Germinal center (tissue), 1 donor: ENCODE data around the gene YWHAB.
A peak's percentile ranks its signal among the peaks of the same experiment; 100 is the strongest.
"Not testable (repeated sequence)": the region's sequence is repeated elsewhere in the genome, so short reads cannot be mapped to it uniquely, and the experiment has no call there.

Experiments
- DNase-seq: peaks from one replicate; pipeline ENCODE4 v3.0.0; 2012; ENCODE audit warnings: mixed read lengths, low spot score

Gene YWHAB

GRCh38 chr20:44869471-44869870 lies 16.0 kb upstream of the YWHAB start:
- no peak for DNase-seq

GRCh38 chr20:44882360-44882759 lies 3.1 kb upstream of the YWHAB start:
- not testable (repeated sequence) for DNase-seq

- no peak for DNase-seq
Observed at GRCh38 chr20:44883214-44883902, 2.1 kb upstream of the YWHAB start.

- DNase-seq, result no peak
Observed at GRCh38 chr20:44884907-44885391, 556 bp upstream of the YWHAB start.

- DNase-seq, result no peak
Observed at GRCh38 chr20:44886266-44886651, 754 bp downstream of the YWHAB start.

- DNase-seq, result no peak
Observed at GRCh38 chr20:44886828-44887227, 1.3 kb downstream of the YWHAB start.

- DNase-seq, result no peak
Observed at GRCh38 chr20:44887466-44887865, 2.0 kb downstream of the YWHAB start.

- no peak for DNase-seq
Observed at GRCh38 chr20:44888226-44889103, 3.0 kb downstream of the YWHAB start.

GRCh38 chr20:44891826-44892225 lies 6.3 kb downstream of the YWHAB start:
- DNase-seq, result no peak

- DNase-seq, result no peak
Observed at GRCh38 chr20:44894959-44895358, 9.5 kb downstream of the YWHAB start.

GRCh38 chr20:44896583-44896982 lies 11.1 kb downstream of the YWHAB start:
- DNase-seq, result no peak

GRCh38 chr20:44897133-44897532 lies 11.6 kb downstream of the YWHAB start:
- no peak for DNase-seq

GRCh38 chr20:44900231-44900854 lies 14.8 kb downstream of the YWHAB start:
- no peak for DNase-seq

- no peak for DNase-seq
Observed at GRCh38 chr20:44901974-44902373, 16.5 kb downstream of the YWHAB start.

- no peak for DNase-seq
Observed at GRCh38 chr20:44904377-44904776, 18.9 kb downstream of the YWHAB start.

- no peak for DNase-seq
Observed at GRCh38 chr20:44908987-44909871, 23.7 kb downstream of the YWHAB start.

- peak; percentile 94 for DNase-seq
Observed at GRCh38 chr20:44909872-44910689, 24.6 kb downstream of the YWHAB start, which contains the start of gene PABPC1L. TSS of gene PABPC1L (plus strand) at chr20:44910060. CDS start at chr20:44910144, 84 bp downstream.

GRCh38 chr20:44910690-44911262 lies 25.3 kb downstream of the YWHAB start:
- DNase-seq, result no peak

GRCh38 chr20:44911264-44911921 lies 25.9 kb downstream of the YWHAB start:
- DNase-seq, result peak; percentile 69

GRCh38 chr20:44912189-44912588 lies 26.7 kb downstream of the YWHAB start:
- no peak for DNase-seq
